ENCODE measurements around the gene MED10. TPM values are rescaled to one million over a fixed set of nuclear protein-coding genes. Genes with fewer than 3 reads are reported as not detected.
A peak's percentile ranks its signal among the peaks of the same experiment; 100 is the strongest.

The MED10 gene
- total RNA-seq, 1 experiment from 2014 or later: 25.4 TPM

DNA sequence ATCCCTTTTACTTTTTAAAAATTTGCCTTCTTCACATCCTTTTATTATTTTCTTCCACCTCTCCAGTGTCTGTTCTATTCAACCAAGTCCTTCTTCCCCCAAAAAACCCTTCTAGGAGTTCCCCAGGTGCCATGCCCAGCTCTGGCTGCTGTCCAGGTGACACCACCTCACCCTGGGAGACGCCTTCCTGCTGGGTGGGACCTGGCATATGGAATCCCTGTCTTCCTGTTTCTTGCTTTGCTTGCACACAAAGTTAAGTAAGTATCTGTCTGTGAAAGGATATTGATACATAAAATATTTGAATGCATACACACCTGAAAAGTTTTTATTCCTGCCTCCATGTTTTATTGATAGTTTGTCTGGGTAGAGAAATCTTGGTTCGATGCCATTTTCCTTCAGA is 23.1 kb upstream of the MED10 start:
- in situ Hi-C loops (cut with HindIII; ENCODE audit: low sequenced_read_pairs): no loop called here
- DNase-seq (ENCODE audit: low spot score): no peak

DNA sequence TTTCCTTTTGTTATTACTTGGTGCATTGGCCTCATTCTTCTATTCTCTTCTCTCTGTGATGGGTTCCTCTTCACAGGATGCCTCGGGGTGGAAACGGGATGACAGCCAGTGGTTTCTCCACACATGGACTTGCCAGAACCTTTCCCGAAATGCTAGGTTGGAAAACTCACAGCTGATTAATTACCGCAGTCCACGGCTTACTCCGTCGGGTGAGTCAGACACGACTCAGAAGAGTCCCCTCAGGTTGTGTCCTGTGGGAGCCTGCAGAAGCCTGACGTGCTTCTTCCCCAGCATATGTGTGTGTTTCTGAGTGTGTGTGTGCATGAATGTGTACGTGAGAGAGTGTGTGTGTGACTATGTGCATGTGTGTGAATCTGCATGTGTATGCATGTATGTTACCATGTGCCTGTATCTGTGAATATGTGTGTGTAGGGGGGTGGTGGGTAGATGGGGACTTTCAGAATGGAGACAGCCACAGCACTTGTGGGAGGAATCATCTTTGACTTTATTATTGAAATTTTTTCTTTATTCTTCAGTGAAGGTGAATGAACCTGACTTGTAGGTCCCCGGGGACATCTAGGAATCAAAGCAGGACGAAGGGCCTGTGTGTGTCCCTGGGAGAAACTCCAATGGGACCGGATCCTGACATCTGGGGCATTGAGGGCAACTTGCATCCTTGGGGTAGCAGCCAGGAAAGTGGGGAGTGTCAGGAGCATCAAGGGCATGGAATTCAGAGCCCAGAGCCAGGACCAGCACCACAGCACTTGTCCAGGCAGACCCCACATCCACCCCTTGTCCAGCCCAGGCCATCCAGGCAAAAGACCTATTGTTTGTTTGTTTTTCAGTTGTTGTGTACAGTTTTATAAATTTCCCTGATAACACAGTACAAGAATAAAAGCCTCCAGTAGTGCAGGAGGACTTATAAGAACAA is 21.9 kb upstream of the MED10 start:
- in situ Hi-C loops (cut with HindIII; ENCODE audit: low sequenced_read_pairs): no loop called here
- no peak for DNase-seq (ENCODE audit: low spot score)

DNA sequence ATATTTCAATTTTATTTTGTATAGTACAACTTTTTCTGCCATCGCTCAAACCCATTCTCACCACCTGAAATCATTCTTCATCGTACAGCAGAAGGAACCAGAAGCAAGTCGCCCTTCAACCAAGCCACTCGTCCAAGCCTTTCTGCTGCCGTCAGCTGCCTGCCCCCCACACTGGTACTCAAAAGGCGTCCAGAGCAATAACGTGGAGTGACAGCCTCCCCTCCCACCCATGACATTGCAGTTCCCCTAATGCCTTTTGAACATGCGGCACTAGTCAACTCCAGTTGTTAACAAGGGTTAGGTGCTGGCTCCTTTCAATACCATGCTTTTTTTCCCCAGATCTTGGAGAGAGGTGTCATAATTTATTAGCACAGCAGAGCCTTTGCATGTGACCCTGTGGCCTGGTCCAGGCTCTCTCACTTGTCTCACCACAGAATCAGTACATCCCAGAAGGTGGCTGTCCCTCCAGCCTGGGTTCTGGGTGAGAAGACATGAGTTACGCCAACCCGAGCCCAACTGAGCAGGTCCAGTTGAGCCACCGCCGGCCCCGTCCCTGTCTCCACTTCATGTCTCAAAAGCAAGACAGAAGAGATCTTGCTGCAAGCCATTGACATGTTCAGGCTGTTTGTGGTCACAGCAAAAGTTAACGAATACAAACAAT is 20.4 kb upstream of the MED10 start:
- in situ Hi-C loops (cut with HindIII; ENCODE audit: low sequenced_read_pairs): no loop called here
- DNase-seq (ENCODE audit: low spot score): no peak

DNA sequence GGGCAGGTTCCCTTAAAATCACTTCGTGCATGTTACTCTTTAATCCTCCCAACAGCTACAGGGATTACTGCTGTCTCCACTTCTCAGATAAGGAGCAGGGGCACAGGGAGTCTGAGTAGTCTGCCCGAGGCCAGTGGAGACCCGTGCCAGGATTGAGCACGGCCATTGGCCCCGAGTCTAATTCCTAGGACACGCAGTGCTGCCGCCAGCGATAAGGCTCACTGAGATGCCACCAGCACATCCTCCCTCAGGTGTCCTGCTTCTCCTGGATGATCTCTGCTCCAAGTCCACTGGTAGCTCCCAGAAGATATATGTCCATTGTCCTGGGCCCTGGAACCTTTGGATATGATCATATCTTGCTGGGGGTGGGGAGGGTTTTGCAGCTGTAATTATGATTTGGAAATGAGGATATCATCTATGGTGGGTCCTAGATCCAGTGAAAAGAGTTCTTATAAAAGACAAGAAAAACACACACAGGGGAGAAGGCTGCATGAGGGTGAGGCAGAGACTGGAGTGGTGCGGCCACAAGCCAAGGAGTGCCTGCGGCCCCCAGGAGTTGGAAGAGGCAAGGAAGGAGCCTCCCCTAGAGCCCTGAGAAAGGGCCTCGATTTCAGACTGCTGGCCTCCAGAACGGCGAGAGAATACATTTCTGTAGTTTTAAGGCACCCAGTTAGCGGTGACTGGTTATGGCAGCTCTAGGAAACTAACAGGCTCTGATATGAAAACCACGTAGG is 19.4 kb upstream of the MED10 start:
- no peak for DNase-seq (ENCODE audit: low spot score)
- in situ Hi-C loops (cut with HindIII; ENCODE audit: low sequenced_read_pairs): no loop called here

DNA sequence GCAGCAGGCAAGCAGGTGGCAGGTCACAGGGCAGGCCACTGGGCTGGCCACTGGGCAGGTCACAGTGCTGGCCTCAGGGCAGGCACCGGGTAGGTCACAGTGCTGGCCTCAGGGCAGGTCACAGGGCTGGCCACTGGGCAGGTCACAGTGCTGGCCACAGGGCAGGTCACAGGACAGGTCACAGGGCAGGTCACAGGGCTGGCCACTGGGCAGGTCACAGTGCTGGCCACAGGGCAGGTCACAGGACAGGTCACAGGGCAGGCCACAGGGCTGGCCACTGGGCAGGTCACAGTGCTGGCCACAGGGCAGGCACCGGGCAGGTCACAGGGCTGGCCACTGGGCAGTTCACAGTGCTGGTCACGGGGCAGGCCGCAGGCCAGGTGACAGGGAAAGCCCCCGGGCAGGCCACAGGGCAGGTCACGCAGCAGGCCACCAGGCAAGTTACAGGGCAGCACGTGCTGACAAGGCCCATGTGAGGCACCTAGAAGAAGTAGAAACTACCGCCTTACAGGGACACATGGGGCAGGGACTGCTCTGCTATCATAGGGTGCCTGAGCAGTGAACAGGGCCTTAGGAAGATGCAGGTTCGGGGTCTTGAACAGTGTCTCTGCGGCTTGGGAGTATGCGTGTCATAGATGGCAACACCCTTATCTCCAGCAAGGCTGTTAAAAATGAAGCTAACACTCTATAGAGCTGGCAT is 18.6 kb upstream of the MED10 start:
- in situ Hi-C loops (cut with HindIII; ENCODE audit: low sequenced_read_pairs): no loop called here
- no peak for DNase-seq (ENCODE audit: low spot score)

DNA sequence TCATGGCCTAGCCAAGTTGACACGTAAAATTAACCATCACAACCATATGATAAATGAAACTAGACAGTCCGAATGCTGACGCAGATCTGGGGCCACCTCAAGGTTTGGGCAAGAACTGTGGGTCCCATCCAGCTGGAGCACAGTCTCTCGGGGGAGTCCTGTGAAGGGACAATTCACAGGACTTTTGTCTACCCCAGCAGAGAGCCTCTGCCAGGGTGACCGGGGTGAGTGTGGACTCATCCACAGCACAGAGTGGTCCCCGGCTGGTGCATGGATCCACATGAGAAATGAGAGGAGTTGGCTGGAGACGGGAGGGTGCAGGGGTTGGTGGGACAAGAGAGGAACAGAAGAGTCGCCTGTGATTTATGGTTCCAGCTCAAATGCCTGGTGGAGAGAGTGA is 17.7 kb upstream of the MED10 start:
- in situ Hi-C loops (cut with HindIII; ENCODE audit: low sequenced_read_pairs): no loop called here

DNA sequence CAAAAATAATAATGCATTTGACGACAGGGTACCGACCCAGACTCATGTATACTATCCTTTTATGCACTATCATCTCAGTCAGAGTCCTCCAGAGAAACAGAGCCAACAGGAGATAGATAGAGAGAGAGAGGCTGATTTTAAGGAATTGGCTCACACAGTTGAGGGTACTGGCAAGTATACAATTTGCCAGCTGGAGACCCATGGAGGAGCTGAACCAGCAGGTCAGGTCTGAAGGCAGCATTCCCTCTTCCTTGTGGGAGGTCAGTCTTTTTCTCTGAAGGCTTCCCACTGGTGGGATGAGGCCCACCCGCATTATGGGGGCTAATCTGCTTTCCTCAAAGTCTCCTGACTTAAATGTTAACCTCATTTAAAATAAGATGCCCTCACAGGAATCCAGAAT is 17.3 kb upstream of the MED10 start:
- DNase-seq (ENCODE audit: low spot score): peak; percentile 74
- in situ Hi-C loops (cut with HindIII; ENCODE audit: low sequenced_read_pairs): no loop called here

More for the DNA sequence above, 17.7 kb upstream of the MED10 start:
- DNase-seq (ENCODE audit: low spot score): no peak

DNA sequence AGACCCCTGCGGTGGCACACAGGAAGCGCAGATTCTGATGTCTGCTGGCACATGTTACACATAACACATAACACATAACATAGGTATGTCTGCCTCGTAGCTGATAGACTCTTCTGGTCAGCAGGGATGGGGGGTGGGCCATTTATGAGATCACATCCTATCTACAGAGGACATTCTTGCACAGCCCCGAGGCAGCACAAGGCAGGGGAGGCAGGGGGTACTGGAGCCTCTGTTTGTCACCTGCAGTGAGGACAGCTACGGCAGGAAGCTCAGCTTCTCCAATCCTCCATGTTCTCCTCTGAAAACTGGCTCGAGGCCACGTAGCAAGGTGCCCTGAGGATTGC is 16.7 kb upstream of the MED10 start:
- in situ Hi-C loops (cut with HindIII; ENCODE audit: low sequenced_read_pairs): no loop called here
- no peak for DNase-seq (ENCODE audit: low spot score)

DNA sequence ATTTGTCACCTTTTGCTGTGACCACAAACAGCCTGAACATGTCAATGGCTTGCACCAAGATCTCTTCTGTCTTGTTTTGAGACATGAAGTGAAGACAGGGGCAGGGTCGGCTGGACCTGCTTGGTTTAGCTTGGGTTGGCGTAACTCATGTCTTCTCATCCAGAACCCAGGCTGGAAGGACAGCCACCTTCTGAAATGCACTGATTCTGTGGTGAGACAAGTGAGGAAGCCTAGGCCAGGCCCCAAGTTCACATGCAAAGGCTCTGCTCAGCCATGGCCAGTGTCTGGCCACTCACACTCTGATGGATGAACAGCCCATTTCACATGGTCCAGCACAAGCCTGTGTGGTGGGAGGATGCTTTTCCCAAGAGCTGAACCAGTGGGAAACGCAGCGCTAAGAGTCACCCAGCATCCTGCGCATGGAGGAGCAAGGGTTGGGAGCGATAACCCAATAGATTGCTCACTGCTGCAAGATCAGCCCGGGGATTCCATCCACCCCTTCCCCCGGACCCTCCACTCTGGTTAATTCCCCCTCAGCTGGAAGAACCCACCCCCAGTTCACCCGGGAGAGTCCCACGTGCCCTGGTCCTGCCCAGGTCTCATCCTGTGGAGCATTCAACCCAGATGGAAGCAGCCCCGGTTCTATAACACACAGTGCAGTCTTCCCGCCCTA is 16.2 kb upstream of the MED10 start:
- in situ Hi-C loops (cut with HindIII; ENCODE audit: low sequenced_read_pairs): no loop called here
- DNase-seq (ENCODE audit: low spot score): no peak

DNA sequence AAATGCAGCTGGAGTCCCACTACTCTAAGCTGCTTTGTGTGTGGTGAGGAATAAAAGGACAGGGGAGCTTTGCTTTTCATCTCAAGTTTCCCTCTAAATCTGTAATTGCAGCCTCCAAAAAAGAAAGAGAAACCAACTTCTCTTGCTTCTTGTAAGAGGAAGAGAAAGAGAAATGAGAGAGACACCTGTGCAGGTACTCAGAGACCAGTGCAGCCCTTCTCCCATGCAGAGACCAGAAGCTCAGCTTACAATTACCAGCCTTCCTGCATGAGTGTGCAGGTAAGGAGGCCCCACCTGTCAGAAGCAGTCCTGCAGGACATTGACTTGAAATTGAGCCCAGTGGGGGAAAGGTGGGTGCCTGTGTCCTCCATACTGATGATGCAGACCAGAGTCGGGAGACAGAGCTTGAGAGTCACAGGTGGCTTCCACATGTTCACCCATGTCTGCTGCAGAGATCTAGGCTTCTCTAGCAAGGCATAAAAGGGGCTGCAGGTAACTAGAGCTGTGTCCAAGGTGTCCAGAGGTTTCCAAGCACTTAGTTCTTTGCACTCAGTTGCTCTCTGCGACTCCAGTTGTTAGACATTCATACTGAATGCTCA is 15.3 kb upstream of the MED10 start:
- in situ Hi-C loops (cut with HindIII; ENCODE audit: low sequenced_read_pairs): no loop called here
- DNase-seq (ENCODE audit: low spot score): no peak

DNA sequence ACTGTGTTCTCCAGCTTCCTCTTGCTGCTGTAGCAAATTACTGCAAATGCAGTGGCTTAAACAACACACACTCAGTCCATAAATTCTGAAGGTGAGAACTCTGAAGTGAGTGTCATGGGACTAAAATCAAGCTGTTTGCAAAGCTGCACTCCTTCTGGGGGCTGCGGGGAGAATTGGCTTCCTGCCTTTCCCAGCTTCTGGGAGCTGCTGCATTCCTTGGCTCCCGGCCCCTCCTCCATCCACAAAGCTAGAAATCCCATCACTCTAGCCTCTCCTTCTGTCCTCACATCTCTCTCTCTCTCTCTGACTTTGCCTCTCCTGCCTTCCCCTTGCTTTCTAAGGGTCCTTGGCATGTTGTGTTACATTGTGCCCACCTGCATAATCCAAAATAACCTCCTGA is 14.2 kb upstream of the MED10 start:
- no peak for DNase-seq (ENCODE audit: low spot score)
- in situ Hi-C loops (cut with HindIII; ENCODE audit: low sequenced_read_pairs): no loop called here

DNA sequence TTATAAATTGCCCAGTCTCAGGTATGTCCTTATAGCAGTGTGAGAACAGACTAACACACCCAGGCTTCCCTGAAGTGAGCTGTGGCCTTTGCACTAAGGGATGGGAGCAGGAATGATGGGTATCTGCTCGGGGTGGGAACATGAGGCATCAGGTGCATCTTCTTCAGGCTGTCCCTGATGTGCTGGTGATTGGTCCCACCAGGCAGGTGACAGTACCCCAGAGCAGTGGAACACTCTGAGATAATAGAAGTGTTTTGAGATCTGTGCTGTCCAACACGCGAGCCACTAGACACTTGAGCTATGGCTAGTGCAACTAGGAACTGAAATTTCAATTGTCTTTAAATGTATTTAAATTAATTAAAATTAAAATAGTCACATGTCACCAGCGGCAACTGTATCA is 12.8 kb upstream of the MED10 start:
- no peak for DNase-seq (ENCODE audit: low spot score)
- in situ Hi-C loops (cut with HindIII; ENCODE audit: low sequenced_read_pairs): no loop called here

DNA sequence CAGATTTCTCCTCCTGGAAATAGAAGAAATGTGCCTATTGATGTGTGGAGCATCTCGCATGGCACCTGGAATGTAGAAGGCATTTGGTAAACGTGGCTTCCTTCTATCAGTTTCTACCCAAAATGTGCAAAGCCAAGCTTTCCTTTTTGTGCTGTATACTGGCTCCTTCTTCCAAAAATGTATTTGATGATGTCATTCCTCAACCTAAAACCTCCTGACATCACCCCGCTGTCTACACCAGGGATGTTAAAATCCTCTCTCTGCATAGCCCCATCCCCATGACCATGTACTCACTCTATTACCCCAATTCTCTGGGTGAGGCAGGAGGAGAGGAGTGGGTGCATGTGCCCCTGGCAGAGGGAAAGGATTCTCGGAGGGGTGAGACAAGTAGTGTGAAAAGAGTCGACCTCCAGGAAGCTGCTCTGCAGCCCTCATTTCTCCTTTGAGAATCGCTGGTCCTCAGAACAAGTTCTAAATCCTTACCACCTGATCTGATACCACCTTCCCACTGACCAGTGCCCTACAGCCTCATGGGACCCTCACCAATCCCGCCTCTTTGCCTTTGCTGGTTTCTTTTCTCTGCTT is 11.7 kb upstream of the MED10 start:
- DNase-seq (ENCODE audit: low spot score): no peak

DNA sequence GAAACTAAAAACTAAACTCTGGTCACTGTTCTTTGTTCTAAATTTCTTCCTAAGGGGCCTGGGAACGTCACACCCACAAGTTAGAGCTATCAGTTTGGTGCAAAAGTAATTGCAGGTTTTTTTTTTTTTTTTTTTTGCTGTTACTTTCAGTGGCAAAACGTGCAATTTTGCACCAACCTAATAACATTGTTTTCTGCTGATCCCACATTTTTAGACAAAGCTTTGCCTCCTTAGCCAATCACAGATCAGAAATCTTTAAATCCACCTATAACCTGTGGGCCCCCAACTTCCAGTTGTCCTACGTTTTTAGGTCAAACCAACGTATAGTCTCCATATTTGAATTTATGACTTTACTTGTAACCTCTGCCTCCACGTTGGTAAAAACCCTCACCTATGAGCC is 11.1 kb upstream of the MED10 start:
- DNase-seq (ENCODE audit: low spot score): no peak
- in situ Hi-C loops (cut with HindIII; ENCODE audit: low sequenced_read_pairs): no loop called here

More for the DNA sequence above, 11.7 kb upstream of the MED10 start:
- in situ Hi-C loops (cut with HindIII; ENCODE audit: low sequenced_read_pairs): no loop called here

DNA sequence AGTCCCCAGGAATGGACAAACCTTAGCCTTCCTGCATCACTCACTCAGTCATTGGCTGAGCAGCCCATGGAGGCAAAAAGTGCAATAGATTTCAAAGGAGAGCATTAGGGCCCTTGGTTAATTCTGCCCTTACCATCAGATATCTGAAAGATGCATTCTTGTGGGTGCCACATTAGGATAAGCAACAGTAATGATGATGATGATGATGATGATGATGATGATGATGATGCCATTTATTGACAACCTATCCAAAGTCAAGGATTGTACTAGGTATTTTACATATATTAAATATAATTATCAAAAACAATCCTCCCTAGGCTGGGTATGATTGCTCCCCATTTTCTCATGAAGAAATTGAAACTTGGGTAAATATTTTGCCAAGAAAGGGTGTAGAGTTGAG is 9.6 kb upstream of the MED10 start:
- no peak for DNase-seq (ENCODE audit: low spot score)
- in situ Hi-C loops (cut with HindIII; ENCODE audit: low sequenced_read_pairs): no loop called here

DNA sequence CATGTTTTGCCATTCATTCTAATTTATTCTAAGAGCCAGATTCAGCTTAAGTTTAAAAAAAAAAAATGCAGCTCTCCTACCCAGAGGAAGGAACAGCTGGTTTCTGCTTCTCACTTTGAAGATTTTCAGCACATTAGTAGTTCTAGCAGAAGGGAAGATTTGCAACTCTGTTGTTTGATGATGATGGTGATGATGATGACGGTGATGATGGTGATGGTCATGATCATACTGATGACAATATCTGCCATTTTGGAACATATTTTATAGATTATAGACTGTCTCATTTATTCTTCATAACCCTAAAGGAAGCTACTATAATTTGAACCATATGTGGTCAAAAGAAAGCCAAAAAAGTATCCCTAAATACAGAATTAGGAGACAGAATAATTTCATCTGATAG is 7.9 kb upstream of the MED10 start:
- DNase-seq (ENCODE audit: low spot score): no peak
- in situ Hi-C loops (cut with HindIII; ENCODE audit: low sequenced_read_pairs): no loop called here

DNA sequence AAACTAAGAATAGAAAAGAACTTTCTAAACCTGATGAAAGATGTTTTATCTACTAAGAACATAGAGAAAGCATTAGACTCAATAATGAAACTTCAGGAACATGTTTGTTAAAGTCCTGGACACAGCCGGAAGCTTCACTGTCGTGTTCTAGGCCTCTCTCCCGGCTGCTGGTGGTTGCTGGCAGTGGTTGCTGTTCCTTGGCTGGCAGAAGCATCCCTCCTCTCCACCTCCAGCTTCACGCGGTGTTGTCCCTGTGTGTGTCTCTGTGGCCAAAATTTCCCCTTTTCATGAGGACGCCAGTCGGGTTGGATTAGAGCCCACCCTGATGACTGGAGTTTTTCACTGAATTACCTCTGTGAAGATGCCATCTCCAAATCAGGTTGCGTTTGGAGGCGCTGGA is 6.5 kb upstream of the MED10 start:
- in situ Hi-C loops (cut with HindIII; ENCODE audit: low sequenced_read_pairs): no loop called here
- peak; percentile 39 for DNase-seq (ENCODE audit: low spot score)

DNA sequence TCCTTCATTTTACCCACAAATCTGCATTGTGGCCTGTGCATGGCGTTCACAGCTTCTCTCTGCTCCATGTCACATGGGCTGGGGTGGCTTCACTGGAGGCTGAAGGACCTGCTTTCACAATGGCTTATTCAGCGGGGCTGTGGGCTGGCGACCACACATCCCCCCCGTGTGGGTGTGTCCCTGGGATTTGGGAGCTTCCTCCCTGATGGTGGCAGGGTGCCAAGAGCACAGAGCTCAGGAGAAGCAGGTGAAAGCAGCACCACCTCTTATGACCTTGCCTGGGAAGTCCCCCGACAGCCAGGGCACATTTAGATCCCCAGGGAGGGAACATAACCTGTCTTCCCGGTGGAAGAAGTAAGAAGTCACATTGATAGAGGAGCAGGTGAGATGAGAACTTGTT is 5.0 kb upstream of the MED10 start:
- in situ Hi-C loops (cut with HindIII; ENCODE audit: low sequenced_read_pairs): no loop called here
- no peak for DNase-seq (ENCODE audit: low spot score)

Data from G401 (cell line).